Heart left ventricle (tissue), 13 donors: Measurements from ENCODE around the gene ZNF440.

Experiments
- CTCF ChIP-seq, 12 donors: fragments of 200-600 bp; sonication (generic) in 4 of 12; IDR thresholded peaks; one replicate each; pipeline versions ENCODE4 v1.5.0 to v1.8.0; 2018 to 2022; ENCODE audit warnings: antibody characterized with exemption in 12 of 12, mild to moderate bottlenecking in 5 of 12
- POLR2A ChIP-seq, 2 donors: fragments of 450-650 bp; IDR thresholded peaks; one replicate each; pipeline ENCODE4 v1.6.1; 2017; ENCODE audit warnings: antibody characterized with exemption in 2 of 2, mild to moderate bottlenecking in 2 of 2, moderate library complexity in 2 of 2
- donor health status: ischemic (EF 13 %, LVEDD 7.1; RV severe dilation, severe dysfunction).
- donor health status: DM: no; HTN: yes; CAD: no.
- donor health status: DM: no; HTN: no; CAD: no.
- donor health status: ischemic (EF 25% LVEDD 6.9; RV normal size, moderate dysfunction).
- donor health status: ischemic (EF 25% LVEDD 5.7; RV mildly dilated, moderate dysfunction).
- donor health status: ischemic (EF 35%, LVEDD 5.7; RV mildly dilated, moderate dysfunction).
- donor health status: nonischemic (EF 11% LVEDD 7.7; RV severe dilation, severe dysfunction).
- donor health status: DM: yes; HTN: yes; CAD: no.
- donor health status: PGD.
- donor health status: ischemic (EF 29% LVEDD 5.4; RV normal size, mild dysfunction).
- donor health status: nonischemic (EF 23%, LVEDD 6.1; RV moderate dilation, normal function).

- no peak for TF ChIP-seq CTCF (IDR thresholded peaks at IDR 0.05)
- TF ChIP-seq POLR2A (IDR thresholded peaks at IDR 0.05) = peak; percentile 43 to 96
Measured at GRCh38 chr19:11814029-11814699, at the start of gene ZNF440.
